NCI-H187 treated with DMSO at 0.1 percent for 48 hours (cell line): Measurements from ENCODE around the gene UBE2D2.
"Not testable (repeated sequence)": the region's sequence is repeated elsewhere in the genome, so short reads cannot be mapped to it uniquely, and the experiment has no call there.

Experiments
- DNase-seq: peaks from one replicate; lab custom pipeline; 2025; lab: John Stamatoyannopoulos, UW

The UBE2D2 gene

GRCh38 chr5:139549162-139549894 lies 11.8 kb upstream of the UBE2D2 start:
- DNase-seq = no peak

- not testable (repeated sequence) for DNase-seq
Measured at GRCh38 chr5:139550051-139550872, 10.9 kb upstream of the UBE2D2 start.

- DNase-seq = no peak
Measured at GRCh38 chr5:139551191-139551889, 9.8 kb upstream of the UBE2D2 start.

- no peak for DNase-seq
Measured at GRCh38 chr5:139552893-139553575, 8.1 kb upstream of the UBE2D2 start.

GRCh38 chr5:139554264-139554663 lies 6.9 kb upstream of the UBE2D2 start:
- DNase-seq = no peak

GRCh38 chr5:139557811-139558210 lies 3.3 kb upstream of the UBE2D2 start:
- no peak for DNase-seq

- no peak for DNase-seq
Measured at GRCh38 chr5:139561655-139562451, 714 bp downstream of the UBE2D2 start.

- DNase-seq = no peak
Measured at GRCh38 chr5:139562847-139563246, 1.7 kb downstream of the UBE2D2 start.

GRCh38 chr5:139565411-139566305 lies 4.5 kb downstream of the UBE2D2 start:
- no peak for DNase-seq

- no peak for DNase-seq
Measured at GRCh38 chr5:139566611-139567010, 5.5 kb downstream of the UBE2D2 start.

GRCh38 chr5:139569270-139569955 lies 8.3 kb downstream of the UBE2D2 start:
- no peak for DNase-seq

- no peak for DNase-seq
Measured at GRCh38 chr5:139571543-139571942, 10.4 kb downstream of the UBE2D2 start.

GRCh38 chr5:139571966-139572365 lies 10.8 kb downstream of the UBE2D2 start:
- DNase-seq = no peak

- no peak for DNase-seq
Measured at GRCh38 chr5:139574641-139575312, 13.6 kb downstream of the UBE2D2 start.

- DNase-seq = no peak
Measured at GRCh38 chr5:139575313-139575646, 14.1 kb downstream of the UBE2D2 start.

- no peak for DNase-seq
Measured at GRCh38 chr5:139575751-139576150, 14.6 kb downstream of the UBE2D2 start.

- no peak for DNase-seq
Measured at GRCh38 chr5:139577689-139578290, 16.7 kb downstream of the UBE2D2 start.

- DNase-seq = no peak
Measured at GRCh38 chr5:139578325-139578724, 17.2 kb downstream of the UBE2D2 start.

GRCh38 chr5:139582181-139582580 lies 21.0 kb downstream of the UBE2D2 start:
- DNase-seq = not testable (repeated sequence)
